Measurements from ENCODE around the gene REP15. TPM values are rescaled to one million over a fixed set of nuclear protein-coding genes. Genes with fewer than 3 reads are reported as not detected.

The REP15 gene
- total RNA-seq, 1 experiment from 2014 or later = 1.4 TPM

GRCh38 chr12:27707216-27707615 lies 11.0 kb downstream of the REP15 start:
- POLR2A ChIA-PET (ENCODE audit: unreplicated experiment) = interaction anchor here (0.6 kb wide), 1 partner anchor 873 kb away, joined by 7 read pairs; no protein-coding TSS in a partner anchor
- no peaks in the 10 kb centered on the region for H3K9me3 ChIP-seq (ENCODE audit: insufficient read depth, low read depth)
- H3K4me3 ChIP-seq = no peak overlapping the region
- intact Hi-C loops (cut with micrococcal nuclease; ENCODE audit: unreplicated experiment) = no loop called here
- peaks cover 16% of the 10 kb centered on the region for H3K79me2 ChIP-seq (ENCODE audit: low read depth)
- peaks cover 8% of the 10 kb centered on the region; the same call in 1 of the 2 replicates for H3F3A ChIP-seq (ENCODE audit: insufficient read depth, low read depth)
- BruUV-seq (replicated peaks) = no TSS peak
- TF ChIP-seq, protein P1, sequence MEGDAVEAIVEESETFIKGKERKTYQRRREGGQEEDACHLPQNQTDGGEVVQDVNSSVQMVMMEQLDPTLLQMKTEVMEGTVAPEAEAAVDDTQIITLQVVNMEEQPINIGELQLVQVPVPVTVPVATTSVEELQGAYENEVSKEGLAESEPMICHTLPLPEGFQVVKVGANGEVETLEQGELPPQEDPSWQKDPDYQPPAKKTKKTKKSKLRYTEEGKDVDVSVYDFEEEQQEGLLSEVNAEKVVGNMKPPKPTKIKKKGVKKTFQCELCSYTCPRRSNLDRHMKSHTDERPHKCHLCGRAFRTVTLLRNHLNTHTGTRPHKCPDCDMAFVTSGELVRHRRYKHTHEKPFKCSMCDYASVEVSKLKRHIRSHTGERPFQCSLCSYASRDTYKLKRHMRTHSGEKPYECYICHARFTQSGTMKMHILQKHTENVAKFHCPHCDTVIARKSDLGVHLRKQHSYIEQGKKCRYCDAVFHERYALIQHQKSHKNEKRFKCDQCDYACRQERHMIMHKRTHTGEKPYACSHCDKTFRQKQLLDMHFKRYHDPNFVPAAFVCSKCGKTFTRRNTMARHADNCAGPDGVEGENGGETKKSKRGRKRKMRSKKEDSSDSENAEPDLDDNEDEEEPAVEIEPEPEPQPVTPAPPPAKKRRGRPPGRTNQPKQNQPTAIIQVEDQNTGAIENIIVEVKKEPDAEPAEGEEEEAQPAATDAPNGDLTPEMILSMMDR (conservative IDR thresholded peaks at IDR 0.05) = no peak
- no peak for TF ChIP-seq EZH2 (IDR thresholded peaks at IDR 0.05; ENCODE audit: low read depth)
- no peaks in the 10 kb centered on the region for H3K36me3 ChIP-seq (ENCODE audit: low read depth)
- no peak overlapping the region for H3K27ac ChIP-seq
- no peaks in the 10 kb centered on the region for H3K27me3 ChIP-seq (ENCODE audit: insufficient read depth, low read depth)
- no peak overlapping the region for H3K4me2 ChIP-seq
- CTCF ChIA-PET = interaction anchor here (0.6 kb wide), 1 partner anchor 55 kb away, joined by 4 read pairs; no protein-coding TSS in a partner anchor
- no peaks in the 10 kb centered on the region for H3K9me2 ChIP-seq (ENCODE audit: insufficient read depth)
- no peaks in the 10 kb centered on the region for H4K20me1 ChIP-seq (ENCODE audit: insufficient read depth)
- DNase-seq = no peak
- no peak overlapping the region for H2AFZ ChIP-seq
- H3K4me1 ChIP-seq (replicated peaks; ENCODE audit: insufficient read depth) = peaks cover 14% of the 10 kb centered on the region

GRCh38 chr12:27709212-27709931 lies 13.1 kb downstream of the REP15 start:
- intact Hi-C loops (cut with micrococcal nuclease; ENCODE audit: unreplicated experiment) = no loop called here
- Histone ChIP-seq H3F3A (ENCODE audit: insufficient read depth, low read depth) (peaks cover 8% of the 10 kb centered on the region; the same call in 1 of the 2 replicates), H3K79me2 (ENCODE audit: low read depth) (peaks cover 38% of the 10 kb centered on the region), H3K36me3 (ENCODE audit: low read depth) (peaks cover 8% of the 10 kb centered on the region; the same call in 1 of the 2 replicates), H4K20me1 (ENCODE audit: insufficient read depth) (no peaks in the 10 kb centered on the region; the same call in 1 of the 2 replicates), H3K27me3 (ENCODE audit: insufficient read depth, low read depth) (no peaks in the 10 kb centered on the region), H3K4me3 (no peak overlapping the region; the same call in 1 of the 2 replicates), H3K9me3 (ENCODE audit: insufficient read depth, low read depth) (no peaks in the 10 kb centered on the region), H2AFZ (no peak overlapping the region), H3K4me1 (replicated peaks; ENCODE audit: insufficient read depth) (peaks cover 14% of the 10 kb centered on the region), H3K9me2 (ENCODE audit: insufficient read depth) (no peaks in the 10 kb centered on the region), H3K4me2 (peak overlapping the region; percentile 91), H3K27ac (no peak overlapping the region)
- no peak for DNase-seq
- CTCF ChIA-PET = no interaction called here
- TF ChIP-seq, protein P1 (conservative IDR thresholded peaks at IDR 0.05) = no peak
- TF ChIP-seq EZH2 (IDR thresholded peaks at IDR 0.05; ENCODE audit: low read depth) = no peak
- BruUV-seq (replicated peaks) = no TSS peak
- POLR2A ChIA-PET (ENCODE audit: unreplicated experiment) = interaction anchor here (0.6 to 0.7 kb wide), 2 partner anchors 238 to 361 kb away, joined by 3 to 4 read pairs; no protein-coding TSS in a partner anchor

- ChIA-PET POLR2A (ENCODE audit: unreplicated experiment) (interaction anchor here (0.6 to 0.7 kb wide), 3 partner anchors 237 to 1215 kb away, joined by 3 to 5 read pairs (median 4); no protein-coding TSS in a partner anchor), CTCF (interaction anchor here (1.1 kb wide), 1 partner anchor 186 kb away, joined by 5 read pairs; the partner anchor contains the start of gene PPFIBP1)
- Histone ChIP-seq H3K9me2 (ENCODE audit: insufficient read depth) (no peaks in the 10 kb centered on the region), H3K4me2 (peak overlapping the region; percentile 91), H3F3A (ENCODE audit: insufficient read depth, low read depth) (peaks cover 8% of the 10 kb centered on the region; the same call in 1 of the 2 replicates), H3K36me3 (ENCODE audit: low read depth) (peaks cover 13% of the 10 kb centered on the region; the same call in 1 of the 2 replicates), H2AFZ (peak overlapping the region; percentile 98), H3K9me3 (ENCODE audit: insufficient read depth, low read depth) (no peaks in the 10 kb centered on the region), H3K27ac (peak overlapping the region; percentile 67), H4K20me1 (ENCODE audit: insufficient read depth) (no peaks in the 10 kb centered on the region; the same call in 1 of the 2 replicates), H3K4me1 (replicated peaks; ENCODE audit: insufficient read depth) (peaks cover 14% of the 10 kb centered on the region), H3K79me2 (ENCODE audit: low read depth) (peaks cover 43% of the 10 kb centered on the region), H3K4me3 (peak overlapping the region; percentile 95), H3K27me3 (ENCODE audit: insufficient read depth, low read depth) (no peaks in the 10 kb centered on the region)
- no peak for TF ChIP-seq EZH2 (IDR thresholded peaks at IDR 0.05; ENCODE audit: low read depth)
- TF ChIP-seq, protein P1 (conservative IDR thresholded peaks at IDR 0.05) = no peak
- intact Hi-C loops (cut with micrococcal nuclease; ENCODE audit: unreplicated experiment) = no loop called here
- BruUV-seq (replicated peaks) = TSS peak; percentile 97
- DNase-seq = no peak
Observed at GRCh38 chr12:27709932-27710591, 13.8 kb downstream of the REP15 start.
